Stimulated activated CD4-positive, alpha-beta T cell treated with anti-CD3 and anti-CD28 coated beads, Interleukin-15, amount 100 ng/mL, for 24 hours (primary cell): Measurements from ENCODE around the gene ADGRF1.
"Not testable (repeated sequence)": the region's sequence is repeated elsewhere in the genome, so short reads cannot be mapped to it uniquely, and the experiment has no call there.

ENCODE experiments used
- DNase-seq: peaks from one replicate; pipeline ENCODE4 v3.0.0-alpha.2; 2020

The ADGRF1 gene

DNA sequence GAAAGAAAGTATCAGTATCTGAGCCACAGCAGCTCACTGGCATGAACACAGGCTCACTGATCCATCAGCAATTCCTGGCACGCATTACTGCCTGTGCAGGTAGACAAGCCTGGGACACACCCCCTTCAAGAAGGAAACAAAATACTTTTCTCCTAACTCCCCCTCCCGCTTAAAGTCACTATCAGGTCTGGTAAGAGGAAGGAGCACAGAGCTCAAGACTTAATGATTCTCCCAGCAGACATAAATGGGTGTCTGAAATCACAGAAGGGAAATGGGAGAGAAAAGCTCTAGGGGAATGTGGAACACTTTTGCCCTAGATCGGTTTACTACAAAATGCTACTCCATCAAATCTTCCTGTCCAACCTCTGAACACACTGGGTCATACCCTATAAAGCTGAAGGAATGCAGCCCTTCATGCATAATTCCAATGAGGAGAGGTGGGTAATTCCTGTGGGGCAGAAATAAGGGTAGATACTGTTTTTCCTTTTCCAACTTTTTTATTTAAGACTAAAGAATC is at the start of gene ADGRF1:
Gene ADGRF1, minus strand, starts transcription at position 58 of the 517 bp plus-strand sequence. CDS start 13,271 bp downstream, outside the sequence.
- no peak for DNase-seq

DNA sequence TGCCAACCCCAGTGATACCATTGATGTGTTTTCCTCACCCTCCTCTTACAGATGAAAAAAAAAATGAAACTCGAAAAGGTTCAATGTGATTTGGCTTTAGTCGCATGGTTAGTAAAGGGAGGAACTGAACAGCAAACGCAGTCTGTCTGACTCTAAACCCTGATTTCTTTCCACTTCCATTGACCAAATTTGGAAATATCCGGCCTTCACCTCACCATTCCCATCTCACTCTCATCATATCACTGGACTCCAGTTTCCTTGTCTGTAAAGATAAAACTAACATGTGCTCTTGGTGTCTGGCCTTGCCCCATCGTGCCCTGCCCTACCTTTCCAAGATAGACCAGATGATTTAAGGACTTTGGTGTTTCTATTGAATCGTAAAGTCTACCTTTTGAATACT is 48.7 kb upstream of the ADGRF1 start:
- DNase-seq, result no peak

DNA sequence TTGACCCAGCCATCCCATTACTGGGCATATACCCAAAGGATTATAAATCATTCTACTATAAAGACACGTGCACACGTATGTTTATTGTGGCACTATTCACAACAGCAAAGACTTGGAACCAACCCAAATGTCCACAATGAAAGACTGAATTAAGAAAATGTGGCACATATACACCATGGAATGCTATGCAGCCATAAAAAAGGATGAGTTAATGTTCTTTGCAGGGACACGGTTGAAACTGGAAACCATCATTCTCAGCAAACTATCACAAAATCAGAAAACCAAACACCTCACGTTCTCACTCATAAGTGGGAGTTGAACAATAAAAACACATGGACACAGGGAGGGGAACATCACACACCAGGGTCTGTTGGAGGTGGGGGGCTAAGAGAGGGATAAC is 47.3 kb upstream of the ADGRF1 start:
- DNase-seq, result not testable (repeated sequence)

DNA sequence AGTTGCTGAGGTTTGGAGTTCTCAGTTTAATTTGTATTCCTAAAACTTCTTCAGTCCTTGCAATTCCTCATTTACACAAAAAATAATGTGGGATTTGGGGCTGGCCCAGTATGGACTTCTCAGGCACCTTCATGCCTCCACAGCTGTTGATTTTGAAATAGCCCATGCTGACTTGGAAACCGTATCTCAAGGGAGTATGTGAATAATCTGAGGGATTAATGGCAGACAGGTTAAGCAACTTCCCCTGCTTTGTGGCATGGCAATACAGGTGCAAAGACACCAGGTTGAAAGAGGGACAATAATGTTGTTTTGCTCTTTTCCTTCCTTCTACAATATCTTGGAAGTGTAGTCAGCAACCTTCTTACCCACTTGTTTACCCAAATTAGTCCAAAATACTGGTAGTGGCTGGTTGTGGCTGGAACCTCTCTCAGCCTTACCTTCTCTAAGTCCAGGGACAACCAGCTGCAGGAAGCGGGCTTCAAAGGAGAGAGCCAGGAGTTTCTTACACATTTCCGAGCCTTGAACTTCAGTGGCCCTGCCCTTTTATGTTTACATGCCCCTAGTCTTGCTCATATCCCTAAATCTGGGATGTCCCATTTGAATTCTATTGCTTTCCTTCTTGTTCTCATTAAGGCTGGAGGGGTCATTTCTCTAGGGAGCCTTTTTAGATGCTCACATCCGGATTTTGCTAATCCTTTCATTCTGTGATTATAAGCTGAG is 44.1 kb upstream of the ADGRF1 start:
- DNase-seq, result no peak

DNA sequence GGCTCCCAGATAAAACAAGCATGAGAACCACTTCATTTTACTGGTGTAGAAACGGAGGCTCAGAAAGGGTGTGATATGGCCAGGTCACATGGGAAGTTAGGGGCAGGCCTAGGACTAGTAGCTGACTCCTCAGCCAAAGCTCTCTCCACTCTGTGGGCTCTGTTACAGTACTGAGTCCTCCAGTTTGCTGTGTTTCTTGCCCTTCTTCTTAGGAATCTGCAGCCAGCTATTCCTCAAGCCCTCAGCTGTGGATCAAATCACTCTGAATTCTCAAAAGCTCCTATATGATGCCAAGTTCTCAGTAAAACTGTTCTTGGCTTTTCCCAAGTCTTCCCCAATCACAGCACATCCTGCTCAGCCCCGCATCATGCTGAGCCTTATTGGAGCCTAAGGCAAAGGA is 42.5 kb upstream of the ADGRF1 start:
- no peak for DNase-seq

DNA sequence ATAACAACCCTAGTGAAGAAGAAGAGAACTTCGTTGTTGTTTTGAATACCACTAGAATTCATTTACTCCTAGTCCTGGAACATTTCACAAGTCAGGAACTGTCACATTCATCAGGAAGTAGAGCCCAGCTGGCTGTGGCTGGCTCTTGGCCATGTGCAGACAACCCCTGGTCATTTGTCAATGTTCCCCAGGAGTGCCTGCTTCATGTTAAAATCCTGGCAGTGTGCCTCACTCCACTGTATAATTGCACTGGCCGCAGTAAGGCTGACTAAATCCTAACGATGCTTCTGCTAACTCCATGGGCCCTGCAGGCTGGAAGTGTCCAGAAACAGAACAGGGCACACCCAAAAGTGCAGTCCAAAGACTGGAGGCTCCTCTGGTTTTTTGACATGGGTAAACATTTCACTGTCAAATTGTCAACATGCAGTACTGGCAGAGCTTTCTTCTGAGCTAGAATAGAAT is 41.5 kb upstream of the ADGRF1 start:
- DNase-seq, result no peak

DNA sequence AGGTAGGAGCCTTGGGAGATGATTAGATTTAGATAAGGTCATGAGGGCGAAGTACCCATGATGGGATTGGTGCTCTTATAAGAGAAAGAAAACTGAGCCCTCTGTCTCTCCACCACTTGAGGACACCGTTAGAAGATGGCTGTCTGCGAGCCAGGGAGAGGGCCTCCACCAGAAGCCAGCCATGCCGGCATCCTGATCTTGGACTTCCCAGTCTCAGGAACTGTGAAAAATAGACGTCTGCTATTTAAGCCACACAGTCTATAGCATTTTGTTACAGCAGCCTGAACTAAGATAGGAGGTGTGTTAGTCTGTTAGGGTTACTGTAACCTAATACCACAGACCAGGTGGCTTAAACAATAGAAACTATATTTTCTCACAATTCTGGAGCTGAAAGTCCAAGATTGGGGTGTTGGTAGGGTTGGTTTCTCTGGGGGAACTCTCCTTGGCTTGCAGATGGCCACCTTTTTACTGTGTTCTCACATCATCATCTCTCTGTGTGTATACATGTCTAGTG is 38.0 kb upstream of the ADGRF1 start:
- DNase-seq, result no peak

DNA sequence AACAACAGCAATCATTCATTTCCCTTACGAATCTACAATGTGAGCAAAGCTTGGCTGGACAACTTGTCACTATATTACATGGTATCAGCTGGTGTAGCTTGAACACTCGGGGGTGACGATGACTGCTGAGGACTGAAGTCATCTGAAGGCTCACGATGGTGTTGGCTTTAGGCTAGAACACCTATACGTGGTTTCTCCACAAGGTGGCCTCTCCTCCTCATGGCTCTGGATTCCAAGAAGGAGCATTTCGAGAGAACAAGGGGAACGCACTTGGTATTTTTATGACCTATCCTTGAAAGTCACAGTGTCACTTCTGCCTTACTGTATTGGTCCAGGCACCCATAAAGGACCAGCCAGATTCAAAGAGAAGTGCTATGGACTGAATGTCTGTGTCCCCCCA is 37.5 kb upstream of the ADGRF1 start:
- no peak for DNase-seq

DNA sequence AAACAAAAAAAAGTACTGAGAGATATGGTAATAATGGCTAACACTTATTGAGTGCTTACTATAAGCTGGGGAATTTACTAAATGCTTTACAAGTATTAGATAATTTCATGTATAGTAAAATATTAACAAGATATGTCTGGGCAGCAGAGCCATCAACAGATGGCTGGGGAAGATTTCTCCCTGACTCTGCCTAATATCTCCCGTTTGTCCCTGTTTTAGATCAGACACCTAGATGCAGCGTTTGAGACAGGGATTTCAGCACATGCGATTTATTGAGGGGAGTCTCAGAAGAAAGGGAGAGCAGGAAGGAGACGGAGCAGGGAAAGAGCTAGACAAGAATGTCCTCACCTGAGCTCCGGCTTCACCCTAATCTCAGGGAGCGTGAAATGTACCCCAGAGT is 36.9 kb upstream of the ADGRF1 start:
- DNase-seq, result no peak

DNA sequence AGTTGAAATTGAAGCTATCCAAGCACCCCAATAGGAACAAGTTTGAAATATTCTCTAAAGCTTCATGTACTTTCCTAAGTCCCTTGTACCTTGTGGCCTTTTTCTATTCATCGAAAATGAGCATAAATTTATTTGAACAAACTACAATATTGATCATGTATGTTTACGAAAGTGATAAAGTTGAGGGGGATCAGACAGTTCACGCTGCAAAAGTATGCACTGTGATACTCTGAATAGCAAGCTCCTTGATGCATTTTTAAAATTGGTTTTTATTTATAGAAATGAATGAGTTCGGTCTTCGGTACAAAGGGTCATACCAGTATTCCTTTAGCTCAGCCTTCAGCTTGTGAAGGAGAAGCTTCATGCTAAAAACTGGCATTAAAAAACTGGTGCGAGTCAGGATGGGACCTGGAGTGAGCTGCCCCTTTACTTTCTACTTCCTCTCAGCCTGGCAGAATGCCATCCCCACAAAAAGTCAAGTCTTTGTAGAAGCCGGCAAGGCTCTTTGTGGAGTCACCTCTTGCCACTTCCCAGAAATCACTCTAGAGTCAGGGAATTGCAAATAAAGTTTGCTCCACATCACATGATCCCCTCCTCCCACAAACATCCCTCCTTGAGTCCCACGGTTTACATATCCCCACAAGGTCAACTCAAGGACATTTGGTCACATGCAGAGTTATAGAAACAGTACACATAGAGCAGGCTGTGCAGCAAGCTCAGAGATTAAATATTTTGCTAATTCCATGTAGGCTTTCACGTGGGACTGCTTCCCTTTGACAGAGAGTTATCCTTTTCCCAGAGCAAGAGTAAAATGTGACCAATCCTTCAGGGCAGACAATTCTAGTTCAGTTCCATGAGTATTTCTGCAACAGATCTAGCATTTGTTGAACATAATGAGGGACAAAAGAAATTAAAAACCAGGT is 34.6 kb upstream of the ADGRF1 start:
- no peak for DNase-seq

DNA sequence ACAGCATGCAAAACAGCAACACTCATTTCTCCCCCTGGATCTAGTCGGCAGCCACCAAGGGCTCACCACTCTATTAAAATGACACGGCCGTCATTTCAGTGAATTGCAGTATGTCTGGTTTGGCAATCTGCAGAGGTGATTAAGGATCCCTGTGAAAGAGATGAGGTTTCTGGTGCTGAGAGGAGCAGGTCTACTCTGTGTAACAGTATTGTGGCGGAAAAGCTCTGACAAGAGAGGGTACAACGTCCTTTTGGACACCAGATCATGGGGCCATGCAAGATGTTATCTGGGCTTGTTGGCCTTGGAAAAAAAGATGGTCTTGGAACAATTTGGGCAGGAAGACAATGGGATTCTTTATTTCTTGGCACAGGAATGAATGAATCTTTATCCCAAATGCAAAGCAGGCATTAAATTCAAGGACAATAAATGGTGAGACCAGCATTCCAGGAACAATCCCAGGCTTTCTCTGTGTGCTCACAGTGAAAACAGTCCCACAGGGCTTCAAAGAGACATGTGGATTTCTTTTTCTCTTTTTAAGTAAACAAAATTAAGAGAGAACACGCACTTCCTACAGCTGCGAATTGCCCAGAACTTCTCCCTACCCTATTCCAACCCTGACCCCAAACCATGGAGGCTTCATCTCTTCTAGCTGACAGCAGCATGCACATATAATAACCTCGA is 33.7 kb upstream of the ADGRF1 start:
- DNase-seq, result no peak

DNA sequence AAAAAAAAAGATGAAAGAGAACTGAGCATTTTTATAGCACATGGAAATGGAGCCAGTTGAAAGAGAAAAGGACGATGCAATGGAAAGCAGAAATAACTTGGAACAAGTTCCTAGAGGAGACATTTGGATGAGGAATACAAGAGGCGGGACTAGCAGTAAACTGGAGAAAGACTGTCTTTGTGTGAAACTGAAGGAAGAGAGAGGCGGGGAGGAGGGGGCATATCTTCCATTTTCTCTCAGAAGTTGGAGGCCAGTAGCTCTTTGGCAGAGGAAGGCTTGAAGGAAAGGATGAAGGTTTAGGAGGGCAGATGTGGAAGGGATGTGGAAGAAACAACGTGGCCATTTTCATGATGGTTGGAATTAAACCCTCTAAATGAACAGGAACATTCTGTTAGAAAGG is 33.0 kb upstream of the ADGRF1 start:
- no peak for DNase-seq

DNA sequence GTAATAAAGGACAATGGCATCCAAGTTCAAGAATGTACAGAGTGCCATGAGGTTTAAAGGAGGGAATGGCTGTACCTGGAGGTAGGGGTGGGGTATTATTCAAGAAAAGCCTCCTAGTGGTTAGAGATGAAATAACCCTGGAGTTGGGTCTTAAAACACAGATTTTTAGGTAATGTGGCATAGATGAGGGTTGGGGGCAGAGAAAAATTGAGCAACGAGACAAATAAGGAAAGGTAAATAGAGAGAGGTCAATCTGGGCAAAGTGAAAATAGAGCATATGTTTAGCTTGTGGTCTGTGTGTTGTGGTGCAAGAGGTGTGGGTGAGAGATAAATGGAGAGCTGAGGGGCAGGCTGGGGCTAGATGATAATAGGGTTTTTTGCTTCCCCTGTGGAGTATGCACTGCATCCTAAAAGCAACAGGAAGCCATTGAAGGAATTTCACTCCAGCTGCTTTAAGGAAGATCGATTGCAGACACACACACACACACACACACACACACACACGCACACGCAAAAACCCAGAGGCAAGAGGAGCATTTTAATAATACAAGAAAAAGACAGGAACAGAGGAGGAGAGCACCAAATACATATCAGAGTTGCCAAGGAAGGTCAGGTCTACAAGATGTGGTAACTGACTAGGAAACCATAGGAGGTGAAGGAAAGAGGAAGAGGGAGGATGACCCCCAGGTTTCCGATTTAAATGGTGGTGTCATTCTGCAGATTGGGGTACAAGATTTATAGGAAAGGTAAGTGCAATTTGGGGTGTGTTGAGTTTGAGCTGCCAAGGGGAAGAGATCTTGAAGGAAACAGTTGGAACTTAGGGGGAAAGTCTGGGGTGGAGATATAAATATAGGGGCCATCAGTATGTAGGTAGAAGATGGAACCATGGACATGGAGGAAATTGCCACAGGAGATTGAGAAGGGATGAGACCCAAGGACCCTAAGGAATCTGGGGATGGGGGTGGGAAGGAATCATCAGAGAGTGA is 31.3 kb upstream of the ADGRF1 start:
- DNase-seq, result no peak

DNA sequence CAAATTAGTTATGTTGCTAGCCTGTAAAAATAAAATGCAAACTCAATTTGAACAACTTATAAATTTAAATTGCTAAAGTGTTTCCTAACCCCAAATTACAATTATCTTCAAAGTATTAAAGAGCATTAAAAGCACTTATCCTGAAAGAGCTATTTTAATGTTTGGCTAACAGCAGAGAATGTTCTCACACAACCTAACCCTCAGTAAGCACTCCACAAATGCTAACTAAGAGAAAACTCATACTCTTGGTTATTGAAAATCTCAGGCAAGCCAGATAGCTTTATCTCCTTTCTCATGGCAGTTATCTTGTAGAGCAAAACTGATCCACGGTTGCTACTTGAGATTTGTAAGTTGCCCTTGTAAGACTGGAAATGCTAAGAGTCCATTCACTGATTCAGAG is 30.5 kb upstream of the ADGRF1 start:
- DNase-seq, result no peak

DNA sequence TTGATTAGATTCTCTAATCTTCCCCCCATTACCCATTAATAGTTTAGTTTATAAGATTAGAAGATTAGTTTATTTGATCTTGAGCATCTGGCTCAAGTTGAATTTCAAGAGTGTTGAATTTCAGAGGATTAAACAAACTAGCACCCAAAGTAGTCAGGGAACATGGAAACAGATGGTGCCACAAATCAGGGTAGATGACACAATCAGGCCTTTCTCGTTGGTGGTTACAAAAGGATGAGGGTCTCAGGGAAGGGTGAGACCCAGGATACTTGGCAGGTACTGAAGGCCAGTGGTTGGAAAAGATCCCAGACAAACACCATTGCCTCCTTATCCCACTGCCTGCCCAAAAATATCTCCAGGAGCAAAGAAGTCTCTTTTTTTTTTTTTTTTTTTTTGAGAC is 29.5 kb upstream of the ADGRF1 start:
- no peak for DNase-seq

DNA sequence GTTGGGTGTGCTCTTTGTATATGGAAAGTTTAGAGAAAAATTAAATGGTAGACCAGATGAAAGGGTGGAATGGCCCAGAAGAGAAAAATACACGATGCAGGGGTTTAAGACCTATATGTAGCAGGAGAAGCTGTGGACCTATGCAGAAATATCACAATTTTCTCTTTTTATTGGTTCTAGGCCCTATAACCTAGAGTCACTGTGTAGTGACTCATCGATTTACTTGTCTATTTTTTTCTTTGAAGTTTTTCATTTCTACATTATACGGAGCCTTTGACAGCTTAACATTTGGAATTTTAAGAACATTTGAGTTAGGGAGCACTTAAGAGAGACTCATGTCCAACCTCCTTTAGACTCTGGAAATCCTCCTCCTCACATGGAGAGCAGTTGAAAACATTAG is 28.3 kb upstream of the ADGRF1 start:
- DNase-seq, result no peak

DNA sequence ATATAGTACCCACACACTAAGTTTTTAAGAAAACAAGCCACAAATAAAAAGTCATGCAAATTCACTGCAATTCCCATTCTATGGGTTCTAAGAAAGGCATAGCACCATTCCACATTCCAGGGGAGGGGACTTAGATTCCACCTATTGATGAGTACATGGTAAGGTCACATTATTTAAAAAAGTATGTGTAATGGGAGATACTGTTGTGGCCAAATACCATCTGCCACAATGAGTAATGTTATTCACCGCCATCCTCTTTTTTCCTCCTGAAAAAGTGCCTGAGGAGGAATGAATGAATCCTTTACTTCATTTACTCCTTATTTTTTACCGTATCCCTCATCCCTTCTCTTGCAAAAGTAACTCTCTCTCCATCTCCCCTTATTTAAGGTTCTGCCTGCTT is 27.0 kb upstream of the ADGRF1 start:
- DNase-seq, result no peak

DNA sequence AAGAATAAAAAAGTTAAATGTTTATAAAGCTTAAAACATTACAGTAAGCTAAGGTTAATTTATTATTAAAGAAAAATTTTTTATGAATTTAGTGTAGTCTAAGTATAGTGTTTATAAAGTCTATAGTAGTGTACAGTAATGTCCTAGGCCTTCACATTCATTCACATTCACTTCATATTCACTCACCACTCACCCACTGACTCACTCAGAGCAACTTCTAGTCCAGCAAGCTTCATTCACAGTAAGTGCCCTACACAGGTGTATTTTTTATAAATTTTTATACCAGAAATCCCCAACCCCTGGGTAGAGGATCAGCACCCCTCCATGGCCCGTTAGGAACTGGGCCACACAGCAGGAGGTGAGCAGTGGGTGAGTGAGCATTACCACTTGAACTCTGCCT is 24.3 kb upstream of the ADGRF1 start:
- DNase-seq, result no peak

DNA sequence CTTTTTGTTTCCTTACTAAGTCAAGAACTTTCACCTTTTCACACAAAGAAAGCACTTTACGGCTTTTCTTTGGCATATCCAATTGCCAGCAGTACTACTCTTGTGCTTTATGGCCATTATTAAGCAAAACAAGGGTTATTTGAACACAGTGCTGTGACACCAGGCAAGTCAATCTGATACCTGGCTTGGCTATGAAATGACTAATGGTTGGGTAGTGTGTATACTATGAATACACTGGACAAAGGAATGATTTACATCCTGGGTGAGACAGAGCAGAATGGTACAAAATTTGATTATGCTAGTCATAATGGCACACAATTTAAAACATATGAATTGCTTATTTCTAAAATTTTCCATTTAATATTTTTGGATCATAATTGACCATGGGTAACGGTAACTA is 22.1 kb upstream of the ADGRF1 start:
- no peak for DNase-seq

DNA sequence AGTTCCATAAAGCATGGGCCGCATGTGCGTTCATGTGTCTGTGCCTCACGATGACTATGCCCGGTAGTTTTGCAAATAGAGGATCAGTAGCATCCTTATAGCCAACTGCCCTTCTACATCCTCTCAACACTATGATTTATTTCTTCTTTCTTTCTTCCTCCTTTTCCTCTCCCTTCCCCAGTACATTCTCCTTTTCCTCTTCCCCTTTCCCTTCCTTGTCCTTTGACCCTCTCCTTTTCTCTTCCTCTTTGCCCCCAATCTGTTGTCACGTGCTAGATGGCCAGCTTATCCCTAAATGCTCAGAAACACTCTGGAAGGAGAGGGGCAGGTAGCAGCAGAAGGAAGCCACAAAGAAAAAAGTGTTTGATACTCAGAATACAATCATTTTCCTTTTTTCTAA is 20.2 kb upstream of the ADGRF1 start:
- no peak for DNase-seq
